ENCODE data around the gene SPEF1.
A peak's percentile ranks its signal among the peaks of the same experiment; 100 is the strongest.

SPEF1 gene

DNA sequence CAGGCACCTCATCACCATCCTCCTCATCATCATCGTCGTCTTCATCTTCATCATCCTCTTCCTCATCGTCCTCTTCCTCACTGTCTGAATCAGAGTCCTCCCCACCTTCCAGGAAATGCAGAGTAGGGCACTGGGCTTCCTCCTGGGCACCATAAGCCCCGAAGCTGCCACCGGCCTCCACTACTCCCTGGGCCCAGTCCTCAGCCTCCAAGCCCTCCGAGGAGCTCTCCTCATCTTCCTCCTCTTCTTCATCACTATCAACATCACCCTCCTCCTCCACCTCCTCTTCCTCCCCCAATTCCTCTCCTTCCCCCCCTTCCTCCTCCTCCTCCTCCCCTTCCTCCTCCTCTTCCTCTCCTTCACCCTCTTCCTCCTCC, 3.6 kb upstream of the SPEF1 start:
- Histone ChIP-seq H3K9ac (ENCODE audit: low read length) (no peak overlapping the region), H3K27me3 (ENCODE audit: control insufficient read depth, insufficient read depth, low read length) (peaks cover 30% of the 10 kb centered on the region), H3K4me1 (ENCODE audit: control insufficient read depth, low read depth, low read length) (peaks cover 8% of the 10 kb centered on the region), H3K27ac (ENCODE audit: low read length) (no peak overlapping the region), H3K36me3 (ENCODE audit: control insufficient read depth, low read depth, low read length) (no peaks in the 10 kb centered on the region), H3K9me3 (ENCODE audit: control insufficient read depth, low read depth, low read length) (no peaks in the 10 kb centered on the region), H3K4me3 (ENCODE audit: low read length) (no peak overlapping the region)

- H3K9me3 ChIP-seq (ENCODE audit: control insufficient read depth, low read depth, low read length), result no peaks in the 10 kb centered on the region
- H3K36me3 ChIP-seq (ENCODE audit: control insufficient read depth, low read depth, low read length), result no peaks in the 10 kb centered on the region
- H3K4me1 ChIP-seq (ENCODE audit: control insufficient read depth, low read depth, low read length), result peaks cover 8% of the 10 kb centered on the region
- peaks cover 35% of the 10 kb centered on the region for H3K27me3 ChIP-seq (ENCODE audit: control insufficient read depth, insufficient read depth, low read length)
- no peak overlapping the region for H3K4me3 ChIP-seq (ENCODE audit: low read length)
- no peak overlapping the region for H3K9ac ChIP-seq (ENCODE audit: low read length)
- H3K27ac ChIP-seq (ENCODE audit: low read length), result no peak overlapping the region
These were observed 3.1 kb upstream of the SPEF1 start for GRCh38 chr20:3784216-3784853.

- Histone ChIP-seq H3K4me3 (ENCODE audit: low read length) (no peak overlapping the region), H3K36me3 (ENCODE audit: control insufficient read depth, low read depth, low read length) (no peaks in the 10 kb centered on the region), H3K27me3 (ENCODE audit: control insufficient read depth, insufficient read depth, low read length) (peaks cover 41% of the 10 kb centered on the region), H3K4me1 (ENCODE audit: control insufficient read depth, low read depth, low read length) (peaks cover 8% of the 10 kb centered on the region), H3K9me3 (ENCODE audit: control insufficient read depth, low read depth, low read length) (no peaks in the 10 kb centered on the region), H3K27ac (ENCODE audit: low read length) (no peak overlapping the region), H3K9ac (ENCODE audit: low read length) (no peak overlapping the region)
These were observed 2.4 kb upstream of the SPEF1 start for GRCh38 chr20:3783511-3784195.

GRCh38 chr20:3783068-3783489, 1.8 kb upstream of the SPEF1 start:
- Histone ChIP-seq H3K4me3 (ENCODE audit: low read length) (no peak overlapping the region), H3K36me3 (ENCODE audit: control insufficient read depth, low read depth, low read length) (no peaks in the 10 kb centered on the region), H3K27me3 (ENCODE audit: control insufficient read depth, insufficient read depth, low read length) (peaks cover 41% of the 10 kb centered on the region), H3K4me1 (ENCODE audit: control insufficient read depth, low read depth, low read length) (peaks cover 8% of the 10 kb centered on the region), H3K27ac (ENCODE audit: low read length) (no peak overlapping the region), H3K9ac (ENCODE audit: low read length) (no peak overlapping the region), H3K9me3 (ENCODE audit: control insufficient read depth, low read depth, low read length) (no peaks in the 10 kb centered on the region)

GRCh38 chr20:3782597-3782996, 1.3 kb upstream of the SPEF1 start:
- Histone ChIP-seq H3K36me3 (ENCODE audit: control insufficient read depth, low read depth, low read length) (no peaks in the 10 kb centered on the region), H3K27me3 (ENCODE audit: control insufficient read depth, insufficient read depth, low read length) (peaks cover 41% of the 10 kb centered on the region), H3K4me3 (ENCODE audit: low read length) (no peak overlapping the region), H3K9me3 (ENCODE audit: control insufficient read depth, low read depth, low read length) (no peaks in the 10 kb centered on the region), H3K27ac (ENCODE audit: low read length) (no peak overlapping the region), H3K9ac (ENCODE audit: low read length) (no peak overlapping the region), H3K4me1 (ENCODE audit: control insufficient read depth, low read depth, low read length) (peaks cover 8% of the 10 kb centered on the region)

DNA sequence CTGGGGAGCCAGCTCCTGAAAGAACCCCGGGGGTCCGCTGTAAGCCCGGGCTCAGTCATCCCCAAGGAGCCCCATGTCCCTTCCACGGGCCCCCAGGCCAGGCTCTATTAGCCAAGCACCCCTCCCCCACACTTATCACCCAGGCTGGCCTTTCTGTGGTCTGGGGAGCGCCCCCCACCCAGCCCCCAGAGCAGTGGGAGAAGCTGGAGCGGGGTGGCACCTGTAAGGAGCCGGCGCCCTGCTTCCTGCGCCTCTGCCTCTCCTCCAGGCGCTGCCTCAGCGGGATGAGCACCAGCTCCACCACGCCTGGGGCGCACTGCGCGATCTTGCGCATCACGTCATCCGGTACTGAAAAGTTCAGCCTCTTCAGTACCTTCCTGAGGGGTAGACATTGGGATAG, 2.3 kb downstream of the SPEF1 start:
- no peak overlapping the region for H3K27ac ChIP-seq (ENCODE audit: low read length)
- no peak overlapping the region for H3K9ac ChIP-seq (ENCODE audit: low read length)
- H3K4me1 ChIP-seq (ENCODE audit: control insufficient read depth, low read depth, low read length), result peaks cover 4% of the 10 kb centered on the region
- no peaks in the 10 kb centered on the region for H3K9me3 ChIP-seq (ENCODE audit: control insufficient read depth, low read depth, low read length)
- H3K36me3 ChIP-seq (ENCODE audit: control insufficient read depth, low read depth, low read length), result no peaks in the 10 kb centered on the region
- peak overlapping the region; percentile 71 for H3K4me3 ChIP-seq (ENCODE audit: low read length)
- H3K27me3 ChIP-seq (ENCODE audit: control insufficient read depth, insufficient read depth, low read length), result peaks cover 47% of the 10 kb centered on the region

GRCh38 chr20:3777716-3778629, 3.3 kb downstream of the SPEF1 start:
- Histone ChIP-seq H3K4me1 (ENCODE audit: control insufficient read depth, low read depth, low read length) (peaks cover 4% of the 10 kb centered on the region), H3K9ac (ENCODE audit: low read length) (no peak overlapping the region), H3K27me3 (ENCODE audit: control insufficient read depth, insufficient read depth, low read length) (peaks cover 47% of the 10 kb centered on the region), H3K27ac (ENCODE audit: low read length) (no peak overlapping the region), H3K36me3 (ENCODE audit: control insufficient read depth, low read depth, low read length) (no peaks in the 10 kb centered on the region), H3K4me3 (ENCODE audit: low read length) (peak overlapping the region; percentile 71), H3K9me3 (ENCODE audit: control insufficient read depth, low read depth, low read length) (no peaks in the 10 kb centered on the region)

- no peak overlapping the region for H3K27ac ChIP-seq (ENCODE audit: low read length)
- no peaks in the 10 kb centered on the region for H3K36me3 ChIP-seq (ENCODE audit: control insufficient read depth, low read depth, low read length)
- H3K27me3 ChIP-seq (ENCODE audit: control insufficient read depth, insufficient read depth, low read length), result peaks cover 47% of the 10 kb centered on the region
- H3K4me3 ChIP-seq (ENCODE audit: low read length), result peak overlapping the region; percentile 71
- H3K4me1 ChIP-seq (ENCODE audit: control insufficient read depth, low read depth, low read length), result peaks cover 4% of the 10 kb centered on the region
- no peaks in the 10 kb centered on the region for H3K9me3 ChIP-seq (ENCODE audit: control insufficient read depth, low read depth, low read length)
- H3K9ac ChIP-seq (ENCODE audit: low read length), result no peak overlapping the region
These were observed 3.9 kb downstream of the SPEF1 start for GRCh38 chr20:3777381-3777715.

DNA sequence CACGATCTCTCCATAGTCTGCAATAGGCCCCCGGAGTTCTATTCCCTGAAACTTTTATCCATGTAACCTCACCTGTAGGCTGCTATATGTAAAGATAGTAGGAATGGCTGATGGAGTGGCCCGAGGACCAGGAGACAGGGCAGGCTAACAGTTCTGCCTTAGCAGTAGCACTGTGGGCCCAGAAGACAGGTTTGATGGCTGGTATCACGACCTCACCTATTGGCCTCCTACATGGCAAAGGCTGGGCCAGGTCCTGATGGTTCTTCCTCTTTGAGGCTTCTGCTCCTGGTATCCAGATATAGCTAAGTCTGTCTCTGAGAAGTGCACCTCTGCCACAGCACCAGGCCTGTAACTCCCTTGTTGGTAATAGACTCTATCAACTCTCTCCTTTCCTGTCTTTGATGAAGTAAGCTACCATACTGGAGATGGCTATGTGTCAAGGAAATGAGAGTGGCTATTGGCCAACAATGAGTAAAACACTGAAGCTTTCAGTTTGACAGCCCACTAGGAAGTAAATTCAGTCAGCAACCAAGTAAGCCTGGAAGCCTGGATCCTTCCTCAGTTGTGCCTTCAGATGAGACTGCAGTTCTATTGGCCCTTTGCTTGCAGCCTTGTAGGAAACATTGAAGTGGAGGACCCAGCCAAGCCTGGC, 5.7 kb downstream of the SPEF1 start:
- Histone ChIP-seq H3K27me3 (ENCODE audit: control insufficient read depth, insufficient read depth, low read length) (peaks cover 45% of the 10 kb centered on the region), H3K4me1 (ENCODE audit: control insufficient read depth, low read depth, low read length) (no peaks in the 10 kb centered on the region), H3K36me3 (ENCODE audit: control insufficient read depth, low read depth, low read length) (no peaks in the 10 kb centered on the region), H3K27ac (ENCODE audit: low read length) (no peak overlapping the region), H3K9me3 (ENCODE audit: control insufficient read depth, low read depth, low read length) (no peaks in the 10 kb centered on the region), H3K4me3 (ENCODE audit: low read length) (no peak overlapping the region), H3K9ac (ENCODE audit: low read length) (no peak overlapping the region)

DNA sequence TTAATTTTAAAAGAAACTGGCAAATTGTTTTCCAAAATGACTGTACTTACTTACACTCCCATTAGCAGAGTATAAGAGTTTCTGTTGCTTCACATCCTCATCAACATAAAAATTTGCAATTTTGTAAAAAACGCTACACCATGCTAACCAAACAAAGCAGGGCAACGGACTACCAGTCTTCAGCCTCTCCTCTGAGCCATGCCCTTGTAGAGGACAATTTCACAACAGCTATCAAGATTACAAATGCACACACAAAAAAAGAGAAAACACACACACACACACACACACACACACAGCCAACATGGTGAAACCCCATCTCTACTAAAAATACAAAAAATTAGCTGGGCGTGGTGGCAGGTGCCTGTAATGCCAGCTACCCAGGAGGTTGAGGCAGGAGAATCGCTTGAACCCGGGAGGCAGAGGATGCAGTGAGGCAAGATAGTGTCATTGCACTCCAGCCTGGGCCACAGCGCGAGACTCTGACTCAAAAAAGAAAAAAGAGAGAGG, 9.6 kb downstream of the SPEF1 start:
- peaks cover 6% of the 10 kb centered on the region for H3K4me1 ChIP-seq (ENCODE audit: control insufficient read depth, low read depth, low read length)
- no peak overlapping the region for H3K4me3 ChIP-seq (ENCODE audit: low read length)
- no peak overlapping the region for H3K27ac ChIP-seq (ENCODE audit: low read length)
- H3K9me3 ChIP-seq (ENCODE audit: control insufficient read depth, low read depth, low read length), result no peaks in the 10 kb centered on the region
- H3K36me3 ChIP-seq (ENCODE audit: control insufficient read depth, low read depth, low read length), result no peaks in the 10 kb centered on the region
- peaks cover 7% of the 10 kb centered on the region for H3K27me3 ChIP-seq (ENCODE audit: control insufficient read depth, insufficient read depth, low read length)
- no peak overlapping the region for H3K9ac ChIP-seq (ENCODE audit: low read length)
